Activated CD4-positive, alpha-beta T cell treated with anti-CD3 and anti-CD28 coated beads, Interleukin-2, amount 50 U/mL, for 16 hours (primary cell): ENCODE data around the gene CALCOCO1.
"Not testable (repeated sequence)": the region's sequence is repeated elsewhere in the genome, so short reads cannot be mapped to it uniquely, and the experiment has no call there.

Source experiments
- DNase-seq: peaks from one replicate; pipeline ENCODE4 v3.0.0-alpha.2; 2020

CALCOCO1 gene

GRCh38 chr12:53727310-53728041 is at the start of gene CALCOCO1:
Gene CALCOCO1, minus strand, starts transcription at chr12:53727452. Its CDS starts 2,210 bp downstream, at chr12:53725242.
- DNase-seq: peak; percentile 98

- no peak for DNase-seq
Observed at GRCh38 chr12:53776872-53777271, 49.6 kb upstream of the CALCOCO1 start.

- no peak for DNase-seq
Observed at GRCh38 chr12:53775478-53776145, 48.4 kb upstream of the CALCOCO1 start.

GRCh38 chr12:53770281-53770680 is 43.0 kb upstream of the CALCOCO1 start:
- no peak for DNase-seq

- DNase-seq: no peak
Observed at GRCh38 chr12:53768976-53769375, 41.7 kb upstream of the CALCOCO1 start.

GRCh38 chr12:53766881-53767280 is 39.6 kb upstream of the CALCOCO1 start:
- DNase-seq: no peak

GRCh38 chr12:53765891-53766290 is 38.6 kb upstream of the CALCOCO1 start:
- no peak for DNase-seq

- no peak for DNase-seq
Observed at GRCh38 chr12:53764615-53765014, 37.4 kb upstream of the CALCOCO1 start.

- DNase-seq: not testable (repeated sequence)
Observed at GRCh38 chr12:53762793-53763192, 35.5 kb upstream of the CALCOCO1 start.

- no peak for DNase-seq
Observed at GRCh38 chr12:53761306-53761705, 34.1 kb upstream of the CALCOCO1 start.

- no peak for DNase-seq
Observed at GRCh38 chr12:53759261-53759660, 32.0 kb upstream of the CALCOCO1 start.

- no peak for DNase-seq
Observed at GRCh38 chr12:53758730-53759103, 31.5 kb upstream of the CALCOCO1 start.

GRCh38 chr12:53758081-53758729 is 31.0 kb upstream of the CALCOCO1 start:
- no peak for DNase-seq

GRCh38 chr12:53757101-53757770 is 30.0 kb upstream of the CALCOCO1 start:
- peak; percentile 87 for DNase-seq

GRCh38 chr12:53756300-53757100 is 29.2 kb upstream of the CALCOCO1 start:
- DNase-seq: no peak

- DNase-seq: no peak
Observed at GRCh38 chr12:53755893-53756292, 28.6 kb upstream of the CALCOCO1 start.

GRCh38 chr12:53755451-53755891 is 28.2 kb upstream of the CALCOCO1 start:
- no peak for DNase-seq

GRCh38 chr12:53754633-53755264 is 27.5 kb upstream of the CALCOCO1 start:
- no peak for DNase-seq

- no peak for DNase-seq
Observed at GRCh38 chr12:53754188-53754585, 26.9 kb upstream of the CALCOCO1 start.

GRCh38 chr12:53752621-53753020 is 25.4 kb upstream of the CALCOCO1 start:
- DNase-seq: no peak

- DNase-seq: no peak
Observed at GRCh38 chr12:53752192-53752601, 24.9 kb upstream of the CALCOCO1 start.
